NCI-H187 (cell line): ENCODE measurements around the gene RHEB.
A peak's percentile ranks its signal among the peaks of the same experiment; 100 is the strongest.
"Not testable (repeated sequence)": the region's sequence is repeated elsewhere in the genome, so short reads cannot be mapped to it uniquely, and the experiment has no call there.

ENCODE experiments used
- DNase-seq, 2 experiments: peaks; one replicate each; lab custom pipeline; 2025; lab: John Stamatoyannopoulos, UW

Gene RHEB, protein sequence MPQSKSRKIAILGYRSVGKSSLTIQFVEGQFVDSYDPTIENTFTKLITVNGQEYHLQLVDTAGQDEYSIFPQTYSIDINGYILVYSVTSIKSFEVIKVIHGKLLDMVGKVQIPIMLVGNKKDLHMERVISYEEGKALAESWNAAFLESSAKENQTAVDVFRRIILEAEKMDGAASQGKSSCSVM

DNA sequence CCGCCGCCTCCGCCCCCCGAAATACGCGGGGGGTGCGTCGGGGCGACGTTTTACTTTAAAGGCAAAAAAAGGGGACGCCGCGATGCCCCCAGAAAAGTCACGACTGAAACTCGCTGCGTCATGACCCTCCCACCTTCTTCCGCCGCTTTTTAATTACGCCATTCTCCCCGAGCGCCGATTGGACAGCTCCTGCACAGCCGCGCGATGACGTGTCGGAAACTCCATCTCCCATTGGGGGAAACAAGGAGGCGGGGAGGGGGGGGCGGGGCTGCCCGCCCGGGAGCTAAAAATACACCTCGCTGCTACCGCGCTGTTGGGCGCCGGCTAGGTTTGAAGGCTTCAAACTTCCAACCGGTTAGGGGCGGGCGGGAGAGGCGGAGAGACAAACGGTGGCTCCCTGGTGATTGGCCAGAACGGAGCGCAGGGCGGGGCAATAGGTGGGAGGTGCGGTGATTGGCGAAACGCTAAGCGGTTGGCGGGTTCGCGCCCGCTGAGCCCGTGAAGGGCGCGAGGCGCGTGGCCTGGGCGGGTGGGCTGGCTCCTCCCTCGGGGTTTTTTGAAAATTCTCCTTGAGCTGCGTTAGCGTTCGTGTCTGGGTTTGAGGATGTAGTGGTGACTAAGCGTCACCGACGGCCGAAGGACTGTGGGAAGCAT lies at the start of gene RHEB:
RHEB (minus strand) TSS at position 131 of the 654 bp plus-strand sequence. CDS start 384 bp downstream, outside the sequence.
- peak; percentile 97 to 98 for DNase-seq

DNA sequence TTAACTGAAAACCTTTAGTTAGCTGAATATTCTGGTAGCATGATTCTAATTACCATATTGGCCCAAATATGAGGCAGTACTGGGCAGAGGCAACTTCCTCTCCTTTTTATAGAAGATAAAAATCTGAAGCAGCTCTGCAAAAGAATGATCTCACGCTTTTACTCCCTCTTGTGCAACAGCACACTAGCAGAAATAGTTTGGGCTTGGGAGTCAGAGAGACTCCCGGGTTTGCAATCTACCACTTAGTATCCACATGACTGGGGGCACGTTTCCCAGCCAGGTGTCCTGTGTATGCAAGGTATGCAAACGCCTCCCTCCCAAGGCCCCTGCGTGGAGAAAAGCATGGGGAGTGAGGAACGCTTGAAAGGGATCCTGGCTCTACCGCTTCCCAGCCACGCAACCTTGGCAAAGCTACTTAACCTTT lies 47.2 kb upstream of the RHEB start:
- DNase-seq, result no peak

DNA sequence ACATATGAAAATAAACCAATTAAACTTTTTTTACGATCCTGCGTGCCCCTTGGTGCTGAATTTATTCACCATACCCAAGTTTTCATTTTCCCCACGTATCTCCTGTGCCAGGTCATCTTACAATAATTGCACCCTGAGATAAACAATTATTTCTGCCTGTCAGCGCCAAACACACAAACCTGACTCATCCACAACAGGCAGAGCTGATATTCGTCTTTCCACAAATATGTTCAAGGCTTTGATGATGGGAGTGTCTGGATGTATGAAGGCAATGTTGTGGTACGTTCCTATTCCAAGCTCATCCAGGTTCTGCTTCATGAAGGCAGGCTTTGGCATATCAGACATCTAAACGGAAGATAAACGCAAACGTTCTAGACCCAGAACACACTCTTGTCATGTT lies 45.8 kb upstream of the RHEB start:
- no peak for DNase-seq

DNA sequence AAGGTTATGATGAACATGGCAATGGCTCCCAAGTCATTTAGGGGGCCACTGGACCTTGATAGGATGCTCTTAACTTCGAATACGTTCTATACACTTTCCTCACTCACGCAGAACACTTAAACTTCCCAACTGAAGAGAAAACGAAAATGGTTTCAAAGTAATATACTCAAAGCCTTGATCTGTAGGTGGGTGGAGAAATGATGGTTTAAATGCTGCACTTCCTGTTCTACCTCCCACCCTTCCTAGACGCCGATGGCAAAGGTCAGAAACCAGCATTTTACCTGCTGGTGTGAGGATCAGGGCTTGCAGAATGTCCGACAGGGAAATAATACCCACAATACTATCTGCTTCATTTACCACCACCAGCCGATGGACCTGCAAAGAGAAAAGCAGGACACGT lies 40.5 kb upstream of the RHEB start:
- DNase-seq, result no peak

DNA sequence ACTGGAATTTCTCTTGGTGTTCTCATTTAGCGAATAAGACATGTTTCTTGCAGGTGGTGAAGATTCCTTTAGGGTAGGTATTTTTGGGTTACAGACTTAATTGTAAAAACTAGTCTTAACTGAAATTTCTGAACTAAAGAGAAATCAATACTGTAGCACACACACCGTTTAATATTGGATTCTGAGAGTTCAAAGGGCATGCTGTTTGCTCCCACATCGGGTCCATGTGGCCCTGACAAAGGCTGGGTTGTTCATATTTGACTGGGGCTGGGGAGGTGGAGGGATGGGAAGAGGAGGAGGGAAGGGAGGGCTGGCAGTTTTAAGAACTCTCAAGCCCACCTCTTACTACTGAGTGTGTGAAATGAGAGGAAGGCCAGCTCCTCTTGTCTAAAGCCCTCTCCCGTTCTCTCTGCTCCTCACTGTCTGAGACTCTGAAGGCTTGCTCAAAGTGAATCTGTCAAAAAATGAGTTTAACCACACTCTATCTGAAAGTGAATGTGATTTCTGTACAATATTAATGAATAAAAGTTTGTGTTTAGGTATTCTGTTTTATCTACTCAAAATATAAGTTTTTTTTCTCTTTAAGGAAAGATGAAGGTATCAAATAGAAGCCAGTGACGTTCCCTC lies 40.0 kb upstream of the RHEB start:
- DNase-seq, result no peak

DNA sequence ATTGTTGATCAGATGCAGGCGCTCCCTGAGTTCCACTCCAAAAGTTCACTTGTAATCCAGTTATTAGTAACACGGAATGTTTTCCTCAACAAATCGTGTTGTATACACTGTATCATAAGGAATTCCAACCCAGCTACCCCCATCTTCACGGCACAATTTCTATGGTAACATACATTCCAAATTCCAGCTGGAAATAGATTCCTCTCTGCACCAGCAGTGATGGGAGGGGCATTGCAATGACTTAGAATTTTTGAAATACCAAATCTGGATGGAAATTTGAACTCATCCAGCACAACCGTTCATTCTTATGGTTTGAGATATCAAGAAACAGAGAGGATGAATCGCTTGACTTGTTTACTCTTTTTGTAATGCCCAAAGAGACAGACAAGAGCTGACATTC lies 38.9 kb upstream of the RHEB start:
- DNase-seq, result no peak

DNA sequence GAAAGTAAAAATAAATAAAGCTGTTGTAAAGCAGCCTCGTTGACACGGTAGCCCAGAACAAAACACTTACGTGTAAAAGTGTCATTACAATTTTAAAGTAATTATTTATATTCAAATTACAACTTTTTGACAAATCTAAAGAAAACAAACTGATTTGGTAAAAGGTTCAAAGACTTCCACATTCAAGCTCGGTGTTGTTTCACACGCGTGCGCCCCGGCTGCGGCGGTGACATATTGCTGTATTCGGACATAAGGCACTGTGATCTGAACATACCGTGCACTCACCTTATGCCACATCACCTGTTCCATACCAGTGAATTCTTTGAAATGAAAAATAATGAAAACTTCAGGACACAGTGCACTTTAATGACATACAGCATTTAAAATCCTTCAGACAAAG lies 36.9 kb upstream of the RHEB start:
- no peak for DNase-seq

DNA sequence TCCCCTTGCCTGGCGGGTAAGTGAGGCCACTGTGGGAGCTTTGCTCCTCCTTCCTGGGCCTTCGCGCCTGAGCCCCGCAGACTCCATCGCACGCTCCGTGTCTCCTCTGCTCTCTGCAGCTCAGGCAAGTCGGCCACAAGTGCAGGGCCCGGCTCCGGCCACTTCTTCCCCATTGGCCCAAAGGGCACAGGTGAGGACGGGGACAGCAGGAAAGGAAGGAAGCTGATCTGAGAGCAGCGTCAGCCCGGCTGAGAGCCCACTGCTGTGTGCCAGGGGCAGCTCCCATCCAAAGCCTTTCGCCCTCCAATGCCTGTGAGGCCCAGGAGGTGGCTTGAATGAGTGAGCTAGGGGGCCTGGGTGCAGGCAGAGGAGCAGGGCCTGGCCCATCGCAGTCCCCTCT lies 33.7 kb upstream of the RHEB start:
- DNase-seq, result no peak

DNA sequence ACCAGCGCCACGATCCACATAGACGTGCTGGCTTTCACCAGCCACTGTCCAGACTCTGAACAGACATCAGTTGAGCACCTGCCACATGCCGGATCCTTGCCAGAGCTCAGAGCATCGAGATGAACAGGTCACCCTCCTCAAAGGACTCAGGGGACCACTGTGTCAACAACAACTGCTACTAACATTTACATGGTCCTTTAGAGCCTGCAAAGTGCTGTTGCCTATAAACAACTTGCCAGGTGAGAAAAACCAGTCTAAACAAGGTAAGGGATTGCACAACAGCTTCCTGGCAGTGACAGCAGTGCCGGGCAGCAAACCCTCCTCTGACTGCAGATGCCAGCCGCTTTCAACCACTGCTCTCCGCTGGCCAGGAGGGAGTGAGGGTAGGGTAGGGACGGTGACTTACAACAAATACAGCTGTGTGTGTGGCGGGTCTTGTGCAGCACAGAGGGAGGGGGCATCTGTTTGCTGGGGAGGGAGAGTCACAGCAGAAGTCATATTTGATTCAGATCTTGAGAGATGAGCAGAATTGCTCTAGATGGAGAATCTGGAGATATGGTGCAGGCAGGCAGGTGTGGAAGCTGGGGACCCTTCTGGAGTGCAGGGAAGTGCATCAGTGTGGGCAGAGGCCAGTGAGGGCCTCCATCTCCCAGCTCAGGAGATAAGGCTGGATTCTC lies 32.8 kb upstream of the RHEB start:
- peak; percentile 47 to 78 for DNase-seq

DNA sequence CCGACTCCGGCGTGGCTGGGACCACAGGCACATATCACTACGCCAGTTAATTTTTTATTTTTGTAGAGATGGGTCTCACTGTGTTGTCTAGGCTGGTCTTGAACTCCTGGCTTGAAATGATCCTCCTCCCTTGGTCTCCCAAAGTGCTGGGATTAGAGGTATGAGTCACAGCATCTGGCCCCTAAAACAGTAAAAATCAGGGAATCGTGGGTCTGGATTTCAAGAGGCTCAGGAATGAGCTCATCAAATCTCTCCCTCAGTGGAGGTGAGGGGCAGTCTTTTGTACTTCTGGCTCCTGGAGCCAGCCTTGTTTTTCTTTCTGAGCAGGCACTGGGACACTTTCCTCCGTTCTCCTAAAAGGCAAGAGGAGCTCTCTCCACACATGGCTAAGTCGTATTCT lies 32.1 kb upstream of the RHEB start:
- no peak for DNase-seq

DNA sequence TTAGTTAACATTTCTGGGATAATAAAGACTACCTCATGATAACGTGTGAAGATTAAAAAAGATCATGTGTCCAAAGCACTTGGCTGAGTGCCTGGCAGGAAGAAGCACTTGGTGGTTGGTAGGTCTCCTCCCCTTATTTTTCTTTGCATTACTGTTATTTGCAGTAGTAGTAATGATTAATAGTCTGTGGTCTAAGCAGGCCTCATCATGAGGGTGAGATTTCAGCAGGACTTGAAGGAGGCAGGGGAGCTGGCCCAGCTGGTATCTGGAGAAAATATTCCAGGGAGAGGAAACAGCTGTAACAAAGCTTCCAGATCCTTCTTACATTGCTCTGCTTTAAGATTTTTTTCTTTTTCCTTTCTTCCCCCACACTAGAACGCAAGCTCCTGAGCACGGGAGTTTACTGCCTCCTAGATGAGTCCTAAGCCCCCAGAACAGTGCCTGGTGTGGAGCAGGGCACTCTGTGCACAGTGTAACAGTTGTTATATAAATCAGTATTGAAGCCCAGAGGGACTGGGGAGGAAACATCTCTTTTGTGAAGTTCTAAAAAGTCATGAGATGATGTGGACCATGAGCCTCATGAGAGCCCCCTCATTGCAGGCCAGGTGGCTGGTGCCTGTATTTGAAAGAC lies 31.1 kb upstream of the RHEB start:
- DNase-seq, result no peak

DNA sequence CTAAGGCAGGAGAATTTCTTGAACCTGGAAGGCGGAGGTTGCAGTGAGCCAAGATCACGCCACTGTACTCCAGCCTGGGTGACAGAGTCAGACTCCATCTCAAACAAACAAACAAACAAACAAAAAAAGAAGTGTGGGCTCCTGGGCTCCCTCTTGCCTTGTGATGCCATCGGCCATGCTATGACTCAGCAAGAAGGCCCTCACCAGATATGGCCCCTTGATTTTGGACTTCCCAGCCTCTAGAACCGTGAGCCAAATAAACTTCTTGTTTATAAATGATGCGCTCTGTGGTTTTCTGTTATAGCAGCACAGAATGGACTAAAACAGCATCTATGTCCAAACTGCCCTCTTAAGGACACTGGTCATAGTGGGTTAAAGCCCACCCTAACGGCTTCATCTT lies 29.9 kb upstream of the RHEB start:
- no peak for DNase-seq

DNA sequence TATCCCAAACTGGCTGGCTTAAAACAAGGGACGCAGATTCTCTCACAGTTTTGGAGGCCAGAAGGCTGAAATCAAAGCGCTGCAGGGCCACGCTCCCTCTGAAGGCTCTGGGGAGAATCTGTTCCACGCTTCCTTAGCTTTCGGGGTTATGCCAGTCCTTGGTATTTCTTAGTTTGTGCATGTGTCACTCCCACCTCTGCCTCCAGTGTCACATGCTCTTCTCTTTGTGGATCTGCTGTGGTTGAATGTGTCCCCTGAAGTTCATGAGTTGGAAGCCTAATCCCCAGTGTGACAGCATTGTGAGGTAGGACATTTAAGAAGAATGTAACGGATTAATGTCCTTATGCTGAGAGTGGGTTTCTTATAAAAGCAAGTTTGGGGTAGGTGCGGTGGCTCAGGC lies 29.4 kb upstream of the RHEB start:
- no peak for DNase-seq

DNA sequence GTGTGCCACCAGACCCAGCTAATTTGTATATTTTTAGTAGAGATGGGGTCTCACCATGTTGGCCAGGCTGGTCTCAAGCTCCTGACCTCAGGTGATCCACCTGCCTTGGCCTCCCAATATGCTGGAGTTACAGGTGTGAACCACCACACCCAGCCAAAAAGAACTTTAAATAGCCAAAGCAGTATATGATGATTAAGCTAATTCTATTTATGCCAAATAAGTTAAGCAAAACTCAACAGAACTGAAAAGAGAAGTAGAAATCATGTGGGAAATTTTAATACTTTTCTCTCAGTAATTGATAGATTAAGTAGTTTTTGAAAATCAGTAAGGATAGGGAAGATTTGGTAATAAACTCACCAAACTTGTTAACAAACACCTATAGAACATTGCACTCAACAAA lies 24.5 kb upstream of the RHEB start:
- no peak for DNase-seq

DNA sequence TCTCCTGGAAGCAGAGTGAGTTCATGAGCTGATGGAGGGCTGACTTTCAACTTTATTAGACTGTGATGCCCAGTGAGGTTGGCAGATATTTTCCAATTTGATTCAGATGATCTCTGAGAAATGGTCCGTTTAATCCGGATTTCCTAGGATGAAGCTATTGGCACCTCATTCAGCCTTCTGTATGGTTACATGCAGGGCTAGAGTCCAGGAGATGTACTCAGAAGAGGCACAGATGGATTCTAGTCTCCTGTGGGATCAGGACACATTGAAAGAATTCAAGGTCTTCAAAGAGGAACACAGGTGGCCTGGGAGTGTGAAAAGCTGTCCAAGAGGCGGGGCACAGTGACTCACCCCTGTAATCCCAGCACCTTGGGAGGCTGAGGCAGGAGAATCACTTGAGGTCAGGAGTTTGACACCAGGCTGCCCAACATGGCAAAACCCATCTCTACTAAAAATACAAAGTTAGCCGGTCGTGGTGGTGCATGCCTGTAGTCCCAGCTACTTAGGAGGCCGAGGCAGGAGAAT lies 23.0 kb upstream of the RHEB start:
- DNase-seq, result no peak

DNA sequence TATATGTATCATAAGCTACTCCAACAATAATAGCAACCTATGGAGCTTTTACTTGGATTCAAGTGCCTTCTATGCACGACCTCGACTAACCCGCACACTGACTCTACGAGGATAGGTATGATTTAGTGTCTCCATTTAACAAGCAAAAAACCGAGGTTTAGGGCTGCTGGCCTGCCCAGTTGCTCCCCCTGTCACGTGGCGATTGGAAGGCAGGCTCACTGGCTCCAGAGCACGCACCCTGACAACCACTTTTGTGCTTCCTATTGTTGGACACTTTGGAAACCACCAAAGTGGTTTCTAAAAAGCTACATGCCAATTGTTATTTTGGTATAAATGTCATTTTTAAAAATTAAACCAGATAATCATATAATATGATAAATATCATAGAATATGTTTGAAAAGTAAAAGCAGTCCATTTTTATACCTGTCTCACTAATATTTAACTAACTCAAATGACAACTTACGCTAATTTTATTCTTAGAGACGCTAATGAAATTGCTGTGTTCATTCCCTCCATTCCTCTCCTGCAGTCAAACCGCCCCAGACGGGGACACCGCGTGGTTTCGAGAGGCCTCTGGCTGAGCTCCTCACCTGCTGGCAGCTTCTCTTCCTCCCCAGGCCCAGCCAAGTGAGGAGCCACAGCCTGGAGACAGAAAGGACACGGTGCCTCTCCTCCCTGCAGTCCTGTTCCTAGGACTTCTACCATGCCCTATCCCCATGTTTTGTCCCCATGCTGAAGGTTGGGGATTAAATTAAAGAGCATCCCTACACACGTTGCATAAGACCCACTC lies 22.2 kb upstream of the RHEB start:
- no peak for DNase-seq

DNA sequence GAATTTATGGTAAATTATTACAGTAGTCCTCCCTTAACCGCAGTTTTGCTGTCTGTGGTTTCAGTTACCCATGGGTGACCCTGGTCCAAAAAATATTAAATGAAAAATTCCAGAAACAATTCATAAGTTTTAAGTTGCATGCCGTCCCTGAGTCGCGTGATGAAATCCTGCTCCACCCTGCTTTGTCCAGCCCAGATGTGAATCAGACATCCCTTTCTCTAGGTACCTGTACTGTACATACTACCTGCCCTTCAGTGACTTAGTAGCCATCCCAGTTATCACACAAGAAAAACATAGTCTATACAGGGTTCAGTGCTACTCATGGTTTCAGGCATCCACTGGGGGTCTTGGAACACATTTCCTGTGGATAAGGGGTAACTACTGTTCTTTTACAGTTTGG lies 20.5 kb upstream of the RHEB start:
- no peak for DNase-seq

DNA sequence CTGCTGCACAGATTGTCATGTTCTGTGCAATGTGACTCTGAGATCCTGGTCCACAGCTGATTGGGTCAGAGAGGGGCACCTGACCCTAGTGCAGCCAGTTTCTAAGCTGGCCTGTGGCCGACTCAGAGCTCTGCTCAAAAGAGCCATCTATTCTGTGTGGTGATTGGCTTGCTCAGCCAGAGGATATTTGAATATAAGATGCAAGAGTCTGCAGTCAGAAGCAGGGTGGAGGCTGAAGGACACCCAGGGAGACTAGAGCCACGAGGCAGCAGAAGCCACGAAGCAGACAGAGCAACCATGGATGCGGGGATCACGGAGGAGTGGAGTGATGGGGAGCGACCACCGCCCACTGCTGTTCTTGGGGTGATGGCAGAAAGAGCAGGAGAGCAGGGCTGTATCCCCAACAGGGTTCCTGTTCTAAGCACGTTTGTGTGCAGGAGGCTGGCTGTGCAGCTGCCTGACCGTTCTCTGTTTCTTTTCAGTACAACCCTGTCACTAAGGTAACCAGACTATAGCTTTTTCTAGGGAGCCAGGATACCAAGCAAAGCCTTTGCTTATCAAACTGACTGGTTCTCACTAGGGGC lies 19.5 kb upstream of the RHEB start:
- peak; percentile 21 to 40 for DNase-seq

DNA sequence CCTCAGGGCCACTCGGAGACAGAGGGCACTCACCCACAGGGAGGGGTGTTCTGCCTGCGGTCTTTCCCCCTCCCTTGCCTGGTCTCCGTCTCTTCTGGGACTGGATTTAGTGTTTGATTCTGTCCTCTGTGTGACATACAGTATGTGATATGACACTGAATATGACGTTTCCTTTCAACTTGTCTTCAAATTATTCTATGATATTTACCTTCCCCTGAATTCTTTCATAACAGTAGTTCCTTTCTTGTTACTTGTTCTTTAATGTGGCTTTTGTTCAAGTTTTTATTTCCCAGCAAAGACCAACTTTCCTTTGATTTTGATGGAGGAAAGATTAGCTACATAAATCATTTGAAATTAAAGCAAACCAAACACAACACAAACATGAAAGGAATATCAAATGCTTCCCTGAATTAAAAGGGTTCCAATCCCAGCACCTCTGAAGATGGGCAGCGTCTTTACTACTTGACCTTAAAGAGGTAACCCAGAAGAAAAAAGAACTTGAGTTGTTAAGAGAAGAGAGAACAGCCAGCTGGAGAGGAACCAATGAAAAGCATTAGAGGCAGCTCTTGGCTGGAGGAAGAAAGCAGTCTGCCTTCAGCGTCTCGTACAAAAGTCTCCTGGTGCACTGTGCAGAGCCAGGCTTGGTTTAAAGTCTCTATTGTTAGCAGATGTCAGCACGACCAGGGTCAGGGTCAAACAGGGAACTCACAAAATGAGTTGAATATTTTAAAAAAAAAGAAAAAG lies 18.3 kb upstream of the RHEB start:
- no peak for DNase-seq

DNA sequence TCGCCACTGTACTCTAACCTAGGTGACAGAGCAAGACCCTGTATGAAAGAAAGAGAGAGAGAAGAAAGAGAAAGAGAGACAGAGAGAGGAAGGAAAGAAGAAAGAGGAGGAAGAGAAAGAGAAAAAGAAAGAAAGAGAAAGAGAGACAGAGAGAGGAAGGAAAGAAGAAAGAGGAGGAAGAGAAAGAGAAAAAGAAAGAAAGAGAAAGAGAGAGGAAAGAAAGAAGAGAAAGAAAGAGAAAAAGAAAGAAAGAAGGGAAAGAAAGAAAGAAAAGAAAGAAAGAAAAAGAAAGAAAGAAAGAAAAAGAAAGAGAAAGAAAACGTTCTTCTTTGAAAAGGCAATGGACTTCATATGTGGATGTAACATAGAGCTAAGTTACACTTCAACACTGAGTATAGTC lies 16.5 kb upstream of the RHEB start:
- DNase-seq, result not testable (repeated sequence)
